WTC11 (cell line): ENCODE measurements around the gene ZNF121. TPM values are rescaled to one million over a fixed set of nuclear protein-coding genes. Genes with fewer than 3 reads are reported as not detected.

Experiments used
- ATAC-seq: fragments of 200-7000 bp; cut with Tn5 transposase; 2 replicates; pipeline ENCODE4 v1.10.0; 2021; ENCODE audit warnings: mild to moderate bottlenecking, moderate library complexity
- CTCF ChIA-PET: fragments of 300-600 bp; sonication (Branson Sonifier 250); formaldehyde crosslinking; loops from one replicate; lab custom pipeline; 2021; ENCODE audit warnings: antibody characterized with exemption; lab: Charles Lee
- POLR2A ChIA-PET: fragments of 350-600 bp; sonication (Branson Sonifier 250); formaldehyde crosslinking; loops from one replicate; lab custom pipeline; 2021; ENCODE audit warnings: antibody characterized with exemption; lab: Charles Lee
- DNase-seq: peaks from one replicate; pipeline ENCODE4 v3.0.0; 2021; ENCODE audit warnings: low spot score
- H3K27ac Mint-ChIP-seq: 2 replicates; pipeline ENCODE4 v1.8.0; 2021; ENCODE audit warnings: mixed read lengths
- H3K27me3 Mint-ChIP-seq: 2 replicates; pipeline ENCODE4 v1.8.0; 2021; ENCODE audit warnings: low read depth, mild to moderate bottlenecking, moderate library complexity, mixed read lengths
- H3K36me3 Mint-ChIP-seq: 2 replicates; pipeline ENCODE4 v1.8.0; 2021; ENCODE audit warnings: mixed read lengths
- H3K4me1 Mint-ChIP-seq: 2 replicates; pipeline ENCODE4 v1.8.0; 2022; ENCODE audit warnings: mixed read lengths
- H3K4me3 Mint-ChIP-seq: 2 replicates; pipeline ENCODE4 v1.8.0; 2021; ENCODE audit warnings: mild to moderate bottlenecking, moderate library complexity, mixed read lengths
- H3K9me3 Mint-ChIP-seq: 2 replicates; pipeline ENCODE4 v1.8.0; 2021; ENCODE audit warnings: mixed read lengths
- CDX4 ChIP-seq: fragments of 250-450 bp; sonication (Bioruptor Pico); IDR thresholded peaks from 2 replicates; pipeline ENCODE4 v1.9.0; 2021; ENCODE audit warnings: moderate library complexity, mild to moderate bottlenecking, inconsistent platforms, borderline replicate concordance
- NFE2L1 ChIP-seq: sonication (generic); formaldehyde crosslinking; IDR thresholded peaks from 2 replicates; pipeline ENCODE4 v1.8.1; 2023; ENCODE audit warnings: missing genetic modification reagents
- NR1H2 ChIP-seq: sonication (generic); formaldehyde crosslinking; IDR thresholded peaks from 2 replicates; pipeline ENCODE4 v1.9.0; 2021; ENCODE audit warnings: mild to moderate bottlenecking, moderate library complexity, missing genetic modification reagents
- PRDM15 ChIP-seq: sonication (generic); formaldehyde crosslinking; IDR thresholded peaks from 2 replicates; pipeline ENCODE4 v1.8.0; 2022; ENCODE audit warnings: missing genetic modification reagents
- SMAD3 ChIP-seq: sonication (generic); formaldehyde crosslinking; IDR thresholded peaks from 2 replicates; pipeline ENCODE4 v1.8.0; 2022; ENCODE audit warnings: missing genetic modification reagents, mild to moderate bottlenecking, borderline replicate concordance
- SOX15 ChIP-seq: fragments of 250-450 bp; sonication (Bioruptor Pico); IDR thresholded peaks from 2 replicates; pipeline ENCODE4 v1.9.0; 2021; ENCODE audit warnings: mild to moderate bottlenecking
- STAT6 ChIP-seq: sonication (generic); formaldehyde crosslinking; conservative IDR thresholded peaks from 2 replicates; pipeline ENCODE4 v1.8.1; 2023; ENCODE audit warnings: mild to moderate bottlenecking, low read depth, missing genetic modification reagents, moderate library complexity
- ZBTB43 ChIP-seq: sonication (generic); formaldehyde crosslinking; IDR thresholded peaks from 2 replicates; pipeline ENCODE4 v1.8.1; 2023; ENCODE audit warnings: mild to moderate bottlenecking, missing genetic modification reagents
- ZNF219 ChIP-seq: sonication (generic); formaldehyde crosslinking; IDR thresholded peaks from 2 replicates; pipeline ENCODE4 v1.8.0; 2023; ENCODE audit warnings: missing genetic modification reagents, mild to moderate bottlenecking, borderline replicate concordance
- total RNA-seq: library from RNA; stranded (reverse); gene quantifications from 3 replicates; pipeline ENCODE4 v1.2.3, GENCODE V29; 2021
- TF ChIP-seq, protein P1 (sequence below): sonication (generic); formaldehyde crosslinking; IDR thresholded peaks from 2 replicates; pipeline ENCODE4 v1.8.0; 2023; ENCODE audit warnings: mild to moderate bottlenecking, missing genetic modification reagents
- TF ChIP-seq, protein P2 (sequence below): fragments of 250-450 bp; sonication (Bioruptor Pico); IDR thresholded peaks from 2 replicates; pipeline ENCODE4 v2.1.2; 2022; ENCODE audit warnings: mild to moderate bottlenecking, moderate library complexity
- TF ChIP-seq, protein P3 (sequence below): sonication (generic); formaldehyde crosslinking; IDR thresholded peaks from 2 replicates; pipeline ENCODE4 v1.8.1; 2023; ENCODE audit warnings: mild to moderate bottlenecking, missing genetic modification reagents, moderate library complexity
- TF ChIP-seq, protein P4 (sequence below): fragments of 200-600 bp; IDR thresholded peaks from 2 replicates; pipeline ENCODE4 v1.8.0; 2022; ENCODE audit warnings: antibody characterized with exemption

Gene ZNF121
- total RNA-seq, 1 experiment from 2014 or later, result 203 TPM

- TF ChIP-seq, protein P1, sequence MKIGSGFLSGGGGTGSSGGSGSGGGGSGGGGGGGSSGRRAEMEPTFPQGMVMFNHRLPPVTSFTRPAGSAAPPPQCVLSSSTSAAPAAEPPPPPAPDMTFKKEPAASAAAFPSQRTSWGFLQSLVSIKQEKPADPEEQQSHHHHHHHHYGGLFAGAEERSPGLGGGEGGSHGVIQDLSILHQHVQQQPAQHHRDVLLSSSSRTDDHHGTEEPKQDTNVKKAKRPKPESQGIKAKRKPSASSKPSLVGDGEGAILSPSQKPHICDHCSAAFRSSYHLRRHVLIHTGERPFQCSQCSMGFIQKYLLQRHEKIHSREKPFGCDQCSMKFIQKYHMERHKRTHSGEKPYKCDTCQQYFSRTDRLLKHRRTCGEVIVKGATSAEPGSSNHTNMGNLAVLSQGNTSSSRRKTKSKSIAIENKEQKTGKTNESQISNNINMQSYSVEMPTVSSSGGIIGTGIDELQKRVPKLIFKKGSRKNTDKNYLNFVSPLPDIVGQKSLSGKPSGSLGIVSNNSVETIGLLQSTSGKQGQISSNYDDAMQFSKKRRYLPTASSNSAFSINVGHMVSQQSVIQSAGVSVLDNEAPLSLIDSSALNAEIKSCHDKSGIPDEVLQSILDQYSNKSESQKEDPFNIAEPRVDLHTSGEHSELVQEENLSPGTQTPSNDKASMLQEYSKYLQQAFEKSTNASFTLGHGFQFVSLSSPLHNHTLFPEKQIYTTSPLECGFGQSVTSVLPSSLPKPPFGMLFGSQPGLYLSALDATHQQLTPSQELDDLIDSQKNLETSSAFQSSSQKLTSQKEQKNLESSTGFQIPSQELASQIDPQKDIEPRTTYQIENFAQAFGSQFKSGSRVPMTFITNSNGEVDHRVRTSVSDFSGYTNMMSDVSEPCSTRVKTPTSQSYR, result no peak
- TF ChIP-seq PRDM15 (CRISPR knock-in tag) (no peak), ZBTB43 (no peak), CDX4 (CRISPR knock-in tag) (no peak), STAT6 (CRISPR knock-in tag) (no peak), NFE2L1 (CRISPR knock-in tag) (no peak), SMAD3 (CRISPR knock-in tag) (no peak)
- TF ChIP-seq, protein P2, sequence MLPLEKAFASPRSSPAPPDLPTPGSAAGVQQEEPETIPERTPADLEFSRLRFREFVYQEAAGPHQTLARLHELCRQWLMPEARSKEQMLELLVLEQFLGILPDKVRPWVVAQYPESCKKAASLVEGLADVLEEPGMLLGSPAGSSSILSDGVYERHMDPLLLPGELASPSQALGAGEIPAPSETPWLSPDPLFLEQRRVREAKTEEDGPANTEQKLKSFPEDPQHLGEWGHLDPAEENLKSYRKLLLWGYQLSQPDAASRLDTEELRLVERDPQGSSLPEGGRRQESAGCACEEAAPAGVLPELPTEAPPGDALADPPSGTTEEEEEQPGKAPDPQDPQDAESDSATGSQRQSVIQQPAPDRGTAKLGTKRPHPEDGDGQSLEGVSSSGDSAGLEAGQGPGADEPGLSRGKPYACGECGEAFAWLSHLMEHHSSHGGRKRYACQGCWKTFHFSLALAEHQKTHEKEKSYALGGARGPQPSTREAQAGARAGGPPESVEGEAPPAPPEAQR, result no peak
- TF ChIP-seq, protein P3, sequence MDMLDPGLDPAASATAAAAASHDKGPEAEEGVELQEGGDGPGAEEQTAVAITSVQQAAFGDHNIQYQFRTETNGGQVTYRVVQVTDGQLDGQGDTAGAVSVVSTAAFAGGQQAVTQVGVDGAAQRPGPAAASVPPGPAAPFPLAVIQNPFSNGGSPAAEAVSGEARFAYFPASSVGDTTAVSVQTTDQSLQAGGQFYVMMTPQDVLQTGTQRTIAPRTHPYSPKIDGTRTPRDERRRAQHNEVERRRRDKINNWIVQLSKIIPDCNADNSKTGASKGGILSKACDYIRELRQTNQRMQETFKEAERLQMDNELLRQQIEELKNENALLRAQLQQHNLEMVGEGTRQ, result no peak
Observed at GRCh38 chr19:9597027-9597426, 12.7 kb upstream of the ZNF121 start (continued).

DNA sequence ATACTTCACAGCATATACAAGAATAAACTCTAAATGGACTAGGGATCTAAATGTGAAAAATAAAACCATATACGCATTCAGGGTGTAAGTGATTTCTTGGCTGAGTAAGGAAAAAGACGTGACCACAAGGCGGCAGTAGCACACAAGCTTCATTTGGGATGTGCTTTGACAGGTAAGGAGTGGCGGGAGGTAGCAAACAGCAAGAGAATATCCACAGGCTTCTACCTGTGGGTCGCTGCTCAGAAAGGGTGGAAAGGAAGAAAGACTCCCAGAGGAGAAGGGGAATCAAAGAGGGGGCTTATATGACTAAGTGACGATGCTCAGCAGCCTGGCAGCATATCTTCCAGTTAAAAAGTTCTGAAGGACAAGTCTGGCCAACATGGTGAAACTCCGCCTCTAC is 2.5 kb upstream of the ZNF121 start:
- ATAC-seq, result peak; percentile 53
- Mint-ChIP-seq H3K9me3 (no peaks in the 10 kb centered on the region), H3K27ac (peak overlapping the region; percentile 59; the same call in 1 of the 2 replicates), H3K27me3 (no peaks in the 10 kb centered on the region; the same call in 1 of the 2 replicates), H3K36me3 (peaks cover 6% of the 10 kb centered on the region; the same call in 1 of the 2 replicates), H3K4me3 (peak overlapping the region; percentile 0; the same call in 1 of the 2 replicates), H3K4me1 (peaks cover 46% of the 10 kb centered on the region)
- POLR2A ChIA-PET, result interaction anchor here (1.0 kb wide), 1 partner anchor 35 kb away, joined by 3 read pairs; the partner anchor contains the start of gene ZNF561
- TF ChIP-seq SOX15 (CRISPR knock-in tag), result no peak
- TF ChIP-seq, protein P4, sequence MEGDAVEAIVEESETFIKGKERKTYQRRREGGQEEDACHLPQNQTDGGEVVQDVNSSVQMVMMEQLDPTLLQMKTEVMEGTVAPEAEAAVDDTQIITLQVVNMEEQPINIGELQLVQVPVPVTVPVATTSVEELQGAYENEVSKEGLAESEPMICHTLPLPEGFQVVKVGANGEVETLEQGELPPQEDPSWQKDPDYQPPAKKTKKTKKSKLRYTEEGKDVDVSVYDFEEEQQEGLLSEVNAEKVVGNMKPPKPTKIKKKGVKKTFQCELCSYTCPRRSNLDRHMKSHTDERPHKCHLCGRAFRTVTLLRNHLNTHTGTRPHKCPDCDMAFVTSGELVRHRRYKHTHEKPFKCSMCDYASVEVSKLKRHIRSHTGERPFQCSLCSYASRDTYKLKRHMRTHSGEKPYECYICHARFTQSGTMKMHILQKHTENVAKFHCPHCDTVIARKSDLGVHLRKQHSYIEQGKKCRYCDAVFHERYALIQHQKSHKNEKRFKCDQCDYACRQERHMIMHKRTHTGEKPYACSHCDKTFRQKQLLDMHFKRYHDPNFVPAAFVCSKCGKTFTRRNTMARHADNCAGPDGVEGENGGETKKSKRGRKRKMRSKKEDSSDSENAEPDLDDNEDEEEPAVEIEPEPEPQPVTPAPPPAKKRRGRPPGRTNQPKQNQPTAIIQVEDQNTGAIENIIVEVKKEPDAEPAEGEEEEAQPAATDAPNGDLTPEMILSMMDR, result peak; percentile 64; the same call in 1 of the 2 replicates
- TF ChIP-seq NR1H2, result no peak
- TF ChIP-seq ZNF219 (CRISPR knock-in tag), result no peak
- CTCF ChIA-PET, result interaction anchor here (1.0 to 1.7 kb wide), 5 partner anchors 15 to 248 kb away, joined by 5 to 7 read pairs (median 6); partner anchors contain the start of gene PIN1
- DNase-seq, result peak; percentile 83
